HG03575 (cell line): ENCODE results near the gene ZNF385B.

Experiments
- ATAC-seq: cut with Tn5 transposase; IDR thresholded peaks from one replicate; pipeline ENCODE4 v1.9.1; 2021; ENCODE audit not compliant: unreplicated experiment, insufficient number of reproducible peaks, low FRiP score; ENCODE audit errors: extremely low read depth

The ZNF385B gene

DNA sequence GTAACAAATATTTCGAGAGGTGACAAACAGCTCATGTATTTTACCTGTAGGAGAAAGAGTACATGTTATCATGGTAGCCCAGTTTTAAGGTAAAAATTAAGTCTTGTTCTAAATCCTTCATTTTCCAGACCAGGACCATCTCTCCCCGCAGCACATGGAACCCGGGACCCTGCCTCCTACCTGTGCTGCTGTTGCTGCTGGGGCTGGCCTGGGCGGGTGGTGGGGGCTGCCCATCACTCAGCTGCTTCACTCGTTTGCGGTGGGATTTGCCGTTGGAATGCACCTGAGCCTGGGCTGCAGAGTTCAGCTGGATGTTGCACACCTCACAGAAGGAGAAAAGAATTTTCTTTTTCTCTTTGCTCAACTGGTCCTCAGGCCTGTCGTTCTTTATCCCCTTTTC, 92.1 kb downstream of the ZNF385B start:
- no peak for ATAC-seq

GRCh38 chr2:179768765-179769164, 92.6 kb downstream of the ZNF385B start:
- ATAC-seq = no peak

DNA sequence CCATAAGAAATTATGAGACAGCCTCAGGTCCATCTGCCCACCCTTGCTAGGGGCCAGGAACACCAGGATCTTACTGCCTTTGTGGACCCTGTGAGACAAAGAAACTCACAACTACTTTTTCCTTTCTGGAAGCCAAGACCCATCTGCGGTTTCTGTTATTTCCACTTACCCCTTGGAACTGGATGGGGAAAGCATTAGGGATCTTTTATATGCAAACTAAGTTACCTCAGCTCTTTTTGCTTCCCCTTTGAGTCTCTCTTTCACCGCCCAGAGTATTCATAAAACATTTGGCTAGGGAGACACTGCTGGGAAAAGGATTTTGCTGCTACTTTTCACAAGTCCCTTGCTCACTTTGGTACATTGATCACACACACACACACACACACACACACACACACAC, 95.7 kb downstream of the ZNF385B start:
- ATAC-seq = no peak

DNA sequence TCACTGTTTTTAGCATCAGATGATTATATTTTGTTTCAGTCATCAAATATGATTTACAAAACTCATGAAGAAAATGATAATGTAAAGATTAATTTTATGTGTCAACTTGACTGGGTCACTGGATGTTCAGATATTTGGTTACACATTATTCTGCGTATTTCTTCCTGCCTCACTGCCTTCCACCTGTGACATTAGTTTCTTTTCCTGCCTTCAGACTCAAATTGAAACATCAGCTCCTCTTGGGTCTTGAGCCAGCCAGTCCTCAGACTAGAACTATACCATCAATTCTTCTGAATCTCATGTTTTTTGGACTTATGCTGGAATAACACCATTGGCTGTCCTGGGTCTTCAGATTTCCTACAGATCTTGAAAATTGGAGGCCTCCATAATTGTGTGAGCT, 96.7 kb downstream of the ZNF385B start:
- no peak for ATAC-seq

- no peak for ATAC-seq
Measured at GRCh38 chr2:179758636-179759035, 102.8 kb downstream of the ZNF385B start.

GRCh38 chr2:179751163-179751809, 110.1 kb downstream of the ZNF385B start:
- ATAC-seq = no peak

- no peak for ATAC-seq
Measured at GRCh38 chr2:179749210-179749609, 112.2 kb downstream of the ZNF385B start.

- ATAC-seq = no peak
Measured at GRCh38 chr2:179746981-179747380, 114.4 kb downstream of the ZNF385B start.

- no peak for ATAC-seq
Measured at GRCh38 chr2:179745635-179746256, 115.7 kb downstream of the ZNF385B start.

DNA sequence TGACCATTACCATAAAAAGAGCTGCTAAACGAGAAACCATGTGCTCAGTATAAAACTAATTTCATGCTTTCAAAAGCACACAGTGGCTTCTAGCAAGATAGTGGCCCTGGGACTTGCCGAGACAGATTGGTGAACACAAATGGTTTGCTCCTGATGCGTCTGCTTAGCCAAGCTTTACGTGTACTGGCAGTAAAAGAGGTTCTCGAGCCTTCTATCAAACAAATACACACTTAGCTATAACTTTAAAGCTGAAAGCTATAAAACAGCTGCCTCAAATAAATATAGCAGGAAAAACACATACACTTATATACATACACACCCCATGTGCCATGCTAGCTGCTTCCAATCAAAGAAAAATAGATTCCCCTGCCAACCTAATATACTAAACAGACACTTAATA, 117.0 kb downstream of the ZNF385B start:
- ATAC-seq = no peak

DNA sequence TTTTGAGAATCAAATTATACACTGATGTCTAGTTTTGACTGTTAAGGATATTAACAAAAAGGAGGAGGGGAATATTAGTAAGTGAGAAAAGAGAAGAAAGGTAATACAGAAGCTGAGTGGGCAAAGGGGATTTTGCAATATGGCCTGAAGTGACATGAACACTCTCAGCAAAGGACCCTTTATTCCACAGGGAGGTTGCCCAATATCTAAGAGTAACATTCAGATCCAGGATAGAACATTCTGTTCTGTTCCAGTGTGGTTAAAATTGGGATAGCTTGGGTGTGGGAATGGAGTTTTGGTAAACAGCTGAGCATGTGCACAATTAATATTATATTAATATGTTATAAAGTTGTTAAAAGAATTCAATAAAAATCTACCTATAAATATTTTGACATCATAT, 120.1 kb downstream of the ZNF385B start:
- no peak for ATAC-seq

GRCh38 chr2:179729966-179730365, 131.4 kb downstream of the ZNF385B start:
- ATAC-seq = no peak

GRCh38 chr2:179726461-179727180, 134.8 kb downstream of the ZNF385B start:
- no peak for ATAC-seq

DNA sequence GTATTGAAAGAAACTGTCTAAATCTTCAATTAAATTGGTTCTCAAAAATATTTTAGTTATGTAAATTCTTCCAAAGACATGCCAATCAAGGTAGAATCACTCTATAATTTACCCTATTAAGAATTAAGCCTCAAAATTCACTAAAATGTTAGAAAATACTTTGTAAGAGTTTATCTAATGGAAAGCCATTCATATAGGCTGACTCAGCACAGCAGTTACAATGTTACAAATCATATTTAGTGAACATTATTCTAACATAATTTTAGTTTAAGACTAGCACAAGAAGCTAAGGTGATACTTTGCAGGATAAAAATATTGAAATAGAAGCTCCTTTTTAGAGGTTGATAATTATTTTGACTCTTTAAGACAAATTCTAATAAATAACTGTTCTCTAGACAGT, 137.0 kb downstream of the ZNF385B start:
- no peak for ATAC-seq

GRCh38 chr2:179720173-179720772, 141.1 kb downstream of the ZNF385B start:
- no peak for ATAC-seq

GRCh38 chr2:179715871-179716270, 145.5 kb downstream of the ZNF385B start:
- no peak for ATAC-seq

DNA sequence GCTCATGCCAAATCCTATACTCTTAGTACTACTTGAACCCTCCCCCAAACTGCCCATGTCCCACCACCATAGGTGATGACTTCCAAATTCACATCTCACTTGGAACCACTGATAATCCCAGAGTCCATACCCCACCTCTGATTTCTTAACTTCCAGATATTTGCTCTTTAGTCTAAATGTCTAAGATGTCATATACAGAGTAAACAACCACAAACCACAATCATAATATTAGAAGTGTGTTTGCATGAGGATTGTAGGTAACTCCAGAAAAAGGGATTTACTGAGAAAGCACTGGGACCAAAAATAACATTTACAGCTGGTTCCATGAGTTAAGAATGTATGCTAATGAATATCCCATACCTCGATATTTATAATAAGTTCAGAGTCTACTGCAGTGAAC, 146.2 kb downstream of the ZNF385B start:
- no peak for ATAC-seq

DNA sequence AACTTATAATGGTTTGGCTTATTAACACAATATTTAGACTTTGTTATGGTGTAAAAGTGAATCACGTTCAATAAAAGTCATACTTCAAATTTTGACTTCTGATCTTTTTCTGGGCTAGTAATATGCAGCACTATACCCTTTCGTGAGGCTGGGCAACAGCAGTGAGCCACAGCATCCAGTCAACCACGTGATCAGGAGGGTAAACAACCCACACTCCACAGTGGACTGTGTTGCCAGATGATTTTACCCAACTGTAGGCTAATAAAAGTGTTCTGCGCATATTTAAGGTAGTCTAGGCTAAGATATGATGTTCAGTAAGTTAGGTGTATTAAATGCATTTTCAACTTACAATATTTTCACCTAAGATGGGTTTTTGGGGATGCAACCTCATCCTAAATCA, 148.6 kb downstream of the ZNF385B start:
- ATAC-seq = no peak

GRCh38 chr2:179711375-179711774, 150.0 kb downstream of the ZNF385B start:
- ATAC-seq = no peak

GRCh38 chr2:179703702-179704101, 157.7 kb downstream of the ZNF385B start:
- no peak for ATAC-seq
